GM21515 (cell line): ENCODE measurements around the gene MRPL52.

Experiments used
- ATAC-seq: cut with Tn5 transposase; IDR thresholded peaks from one replicate; pipeline ENCODE4 v1.9.1; 2021; ENCODE audit not compliant: unreplicated experiment

Gene MRPL52

DNA sequence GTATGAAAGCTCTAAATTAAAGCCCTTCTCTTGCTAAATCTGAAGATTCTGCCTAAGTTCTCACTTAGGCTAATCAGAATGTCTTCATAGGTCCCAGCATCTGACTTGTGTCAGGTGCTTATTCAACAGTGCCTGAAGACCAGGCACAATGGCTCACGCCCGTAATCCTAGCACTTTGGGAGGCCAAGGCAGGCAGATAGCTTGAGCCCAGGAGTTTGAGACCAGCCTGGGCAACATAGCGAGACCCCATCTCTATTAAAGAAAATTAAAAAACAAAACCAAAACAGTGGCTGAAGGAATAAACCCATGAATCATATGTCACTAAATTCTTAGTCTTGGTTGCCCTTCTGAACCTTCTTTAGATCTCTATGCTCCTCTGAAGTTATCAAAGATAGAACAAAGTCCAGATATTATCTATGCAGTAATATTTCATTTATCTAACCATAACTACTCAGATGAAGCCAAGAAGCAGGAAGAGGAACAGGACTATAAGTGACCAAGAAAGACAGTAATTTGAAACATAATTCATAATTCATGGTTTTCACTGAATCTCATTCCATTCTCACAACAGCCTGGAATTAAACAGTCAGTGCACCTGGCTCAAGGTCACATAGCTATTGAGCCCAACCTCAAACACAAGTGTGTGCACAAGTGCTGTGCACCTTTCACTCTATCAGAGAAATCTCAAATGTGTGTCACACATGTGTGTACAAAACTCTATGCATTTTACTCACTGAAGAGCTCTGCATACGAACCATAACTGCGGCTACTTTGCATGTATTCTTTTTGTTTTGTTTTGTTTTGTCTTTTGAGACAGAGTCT is 21.1 kb upstream of the MRPL52 start:
- no peak for ATAC-seq

DNA sequence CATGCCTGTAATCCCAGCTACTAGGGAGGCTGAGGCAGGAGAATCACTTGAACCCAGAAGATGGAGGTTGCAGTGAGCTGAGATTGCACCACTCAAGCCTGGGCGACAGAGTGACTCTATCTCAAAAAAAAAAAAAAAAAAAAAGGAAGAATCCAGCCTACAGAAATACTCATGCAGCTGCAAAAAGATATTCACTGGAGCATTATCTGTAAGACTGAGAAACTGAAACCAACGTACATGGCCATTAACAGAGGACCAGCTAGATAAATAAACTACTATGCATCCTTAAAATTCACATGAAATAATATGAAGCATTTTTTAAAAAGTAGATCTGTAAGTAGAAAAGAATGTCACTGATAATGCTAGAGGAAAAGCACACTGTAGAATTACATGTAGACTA is 18.0 kb upstream of the MRPL52 start:
- no peak for ATAC-seq

DNA sequence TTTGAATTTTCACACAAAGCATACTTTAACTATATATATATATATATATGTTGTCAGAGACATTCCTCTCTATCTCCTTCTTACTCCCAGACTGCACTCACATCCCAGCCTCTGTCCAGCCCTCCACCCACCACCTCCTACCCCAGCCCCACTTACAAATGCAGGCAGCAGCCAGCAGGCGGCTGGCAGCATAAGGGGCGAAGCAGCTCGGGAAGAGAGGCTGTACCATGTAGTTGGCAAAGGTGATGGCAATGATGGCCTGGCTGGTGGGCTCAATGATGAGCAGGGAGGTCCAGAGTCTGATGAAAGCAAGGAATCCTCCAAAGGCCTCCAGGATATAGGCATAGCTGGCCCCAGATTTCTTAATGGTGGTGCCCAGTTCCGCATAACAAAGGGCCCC is 16.9 kb upstream of the MRPL52 start:
- no peak for ATAC-seq

DNA sequence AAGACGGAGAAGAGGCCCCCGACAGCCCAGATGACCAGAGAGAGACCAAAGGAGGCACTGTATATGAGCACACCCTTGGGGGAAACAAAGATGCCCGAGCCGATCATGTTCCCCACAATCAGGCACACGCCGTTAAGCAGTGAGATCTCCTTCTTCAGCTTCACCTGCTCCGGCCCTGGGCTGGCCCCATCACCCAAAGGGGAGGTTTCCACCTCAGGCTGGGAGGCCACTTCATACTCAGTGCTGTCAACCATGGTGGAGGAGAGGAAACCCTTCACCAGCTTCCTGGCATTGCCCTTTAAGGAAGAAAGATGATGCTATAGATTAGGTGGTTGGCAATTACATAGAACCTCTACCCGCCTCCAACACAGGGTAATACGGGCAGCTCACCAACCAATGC is 16.5 kb upstream of the MRPL52 start:
- no peak for ATAC-seq

DNA sequence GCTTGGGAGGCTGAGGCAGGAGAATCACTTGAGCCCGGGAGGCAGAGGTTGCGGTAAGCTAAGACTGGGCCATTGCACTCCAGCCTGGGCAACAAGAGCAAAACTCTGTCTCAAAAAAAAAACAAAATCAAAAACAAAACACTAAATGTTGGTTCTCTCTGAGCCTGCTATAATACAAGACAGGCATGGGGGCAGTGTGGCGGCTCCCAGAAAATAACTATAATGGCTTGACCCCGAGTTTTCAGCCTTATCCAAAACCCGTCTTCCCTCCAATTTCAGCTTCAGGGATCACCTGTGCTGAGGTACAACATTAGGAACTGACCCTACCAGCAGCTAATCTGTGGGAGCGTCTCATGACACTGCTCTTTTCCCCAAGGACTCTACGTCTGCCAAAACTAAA is 15.3 kb upstream of the MRPL52 start:
- ATAC-seq: no peak

DNA sequence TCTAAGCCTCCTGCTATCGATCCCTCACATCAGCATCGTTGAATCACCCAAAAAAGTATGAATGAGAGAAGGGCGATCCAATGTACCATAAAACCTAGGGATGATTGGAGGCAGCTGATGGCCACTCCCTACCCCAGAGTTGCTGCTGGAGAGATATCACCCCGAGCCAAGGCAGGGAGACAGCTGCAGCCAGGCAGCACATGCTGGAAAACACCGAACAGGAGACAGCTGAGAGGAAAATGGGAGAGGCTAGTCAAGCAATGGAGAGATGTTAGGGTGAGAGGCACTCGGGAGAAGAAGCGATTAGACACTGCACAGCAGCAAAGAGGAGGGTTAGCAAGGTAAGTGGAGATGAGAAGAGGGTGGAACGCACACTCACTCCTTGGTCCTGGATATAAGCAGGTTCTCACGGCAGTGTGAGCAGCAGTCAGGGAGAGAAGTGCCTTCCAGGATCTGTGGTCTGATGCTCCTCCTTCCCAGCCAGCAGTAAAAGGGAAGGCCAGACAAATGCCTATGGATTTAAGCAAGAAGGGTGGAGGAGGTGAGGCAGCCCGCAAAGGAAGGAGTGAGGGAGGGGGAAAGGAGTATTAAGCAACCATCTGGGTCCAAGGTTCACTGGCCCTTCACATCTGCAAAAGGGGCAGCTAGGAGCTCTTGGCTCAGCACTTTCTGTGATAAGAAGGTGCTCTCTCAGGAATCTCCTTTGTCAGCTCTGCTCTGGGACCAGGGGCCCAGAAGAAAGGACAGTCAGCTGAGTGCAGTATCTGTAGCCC is 14.6 kb upstream of the MRPL52 start, which contains the start of gene SLC7A7:
TSS of gene SLC7A7 (minus strand) at position 495 of the 773 bp plus-strand sequence. CDS start 2,037 bp downstream, outside the sequence.
- no peak for ATAC-seq

DNA sequence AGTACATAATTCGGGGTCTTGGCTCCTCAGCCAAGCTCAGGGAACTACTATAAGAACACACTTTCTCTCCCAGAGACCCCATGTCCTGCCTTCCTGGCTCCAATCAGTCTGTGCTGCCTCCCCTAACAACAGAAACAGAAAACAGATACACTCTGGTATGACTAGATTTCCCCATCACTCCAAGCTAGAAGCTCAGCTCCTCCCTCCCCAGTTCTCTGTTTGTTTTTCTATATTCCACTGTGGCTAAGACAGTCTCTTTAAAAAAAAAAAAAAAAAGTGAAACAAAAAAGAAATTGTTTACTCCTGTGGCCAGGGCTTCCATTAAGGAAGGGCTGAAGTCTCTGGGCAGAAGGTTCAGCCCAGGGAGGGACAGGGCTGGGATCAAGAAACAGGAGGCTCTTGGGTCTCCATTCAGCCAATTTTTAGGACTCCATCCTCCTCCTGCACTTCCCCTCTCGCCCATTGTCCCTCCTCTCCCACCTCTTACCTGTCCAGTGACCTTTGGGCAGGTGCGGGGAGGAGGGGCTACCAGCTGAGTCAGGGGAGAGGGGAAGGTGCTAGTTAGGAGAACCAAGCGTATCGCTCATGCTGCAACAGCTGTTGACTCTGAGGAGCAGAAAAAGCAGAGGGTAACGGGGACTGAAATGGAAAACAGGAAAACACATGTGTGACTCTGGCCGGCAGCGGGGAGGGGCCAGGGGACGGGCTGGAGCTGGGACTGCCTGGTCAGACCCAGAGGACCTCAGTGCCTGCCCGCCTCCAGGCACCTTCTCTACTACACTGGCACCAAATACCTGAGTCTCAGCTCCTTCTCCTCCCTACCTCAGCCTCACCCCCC is 10.3 kb upstream of the MRPL52 start:
- peak; percentile 45 for ATAC-seq

DNA sequence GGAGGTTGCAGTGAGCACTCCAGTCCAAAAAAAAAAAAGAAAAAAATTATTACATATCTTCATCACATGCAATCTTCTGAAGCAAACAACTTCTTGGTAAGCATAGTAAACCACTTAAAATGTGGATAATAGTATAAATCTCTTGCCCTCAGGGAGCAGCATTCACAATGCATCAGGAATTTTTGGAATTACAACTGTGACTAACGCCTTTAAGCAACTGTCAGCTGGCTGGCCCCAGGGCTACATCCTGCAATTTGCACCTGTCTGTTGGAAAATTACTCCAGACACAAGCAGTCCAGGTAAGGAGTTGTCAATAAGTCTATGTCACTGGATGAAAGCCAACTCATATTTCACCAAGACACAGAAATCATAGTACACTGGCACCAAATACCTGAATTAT is 9.0 kb upstream of the MRPL52 start:
- no peak for ATAC-seq

DNA sequence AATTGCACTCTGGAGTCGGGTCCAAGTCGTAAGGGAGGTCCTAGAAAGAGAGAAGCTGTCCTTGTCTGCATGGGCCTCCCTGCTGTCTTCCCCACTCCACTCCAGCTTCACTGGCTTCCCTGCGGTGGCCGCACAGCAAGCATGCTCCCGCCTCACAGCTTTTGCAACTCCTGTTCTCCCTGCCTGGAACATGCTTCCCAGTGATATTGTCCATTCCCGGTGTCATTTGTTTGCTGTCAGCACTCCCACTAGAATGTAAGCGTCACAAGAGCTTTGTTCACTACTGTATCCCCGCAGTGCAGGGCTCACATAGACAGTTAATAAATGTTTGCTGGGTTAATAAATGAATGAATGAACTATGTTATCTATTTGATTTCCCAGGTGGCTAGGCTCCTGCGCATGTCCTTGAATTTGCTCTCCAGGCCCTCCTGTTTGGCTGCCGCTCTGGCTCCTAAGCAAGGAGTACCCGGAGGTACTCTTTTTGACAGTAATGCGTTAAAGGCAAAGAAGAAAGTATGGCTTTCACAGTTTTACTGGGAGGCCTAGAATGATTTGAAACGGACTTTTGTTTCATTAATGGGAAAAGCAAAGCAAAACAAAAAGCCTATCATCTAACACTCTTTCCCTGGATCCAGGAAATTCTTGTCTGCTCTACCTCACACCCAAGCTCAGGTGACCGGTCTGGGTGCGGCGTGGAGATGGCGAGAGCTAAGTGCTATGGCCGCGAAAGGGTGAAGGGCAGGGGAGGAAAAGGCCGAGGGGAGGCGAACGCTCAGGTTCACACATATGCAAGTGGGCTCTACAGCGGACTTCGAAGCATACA is 8.3 kb upstream of the MRPL52 start:
- ATAC-seq: no peak

DNA sequence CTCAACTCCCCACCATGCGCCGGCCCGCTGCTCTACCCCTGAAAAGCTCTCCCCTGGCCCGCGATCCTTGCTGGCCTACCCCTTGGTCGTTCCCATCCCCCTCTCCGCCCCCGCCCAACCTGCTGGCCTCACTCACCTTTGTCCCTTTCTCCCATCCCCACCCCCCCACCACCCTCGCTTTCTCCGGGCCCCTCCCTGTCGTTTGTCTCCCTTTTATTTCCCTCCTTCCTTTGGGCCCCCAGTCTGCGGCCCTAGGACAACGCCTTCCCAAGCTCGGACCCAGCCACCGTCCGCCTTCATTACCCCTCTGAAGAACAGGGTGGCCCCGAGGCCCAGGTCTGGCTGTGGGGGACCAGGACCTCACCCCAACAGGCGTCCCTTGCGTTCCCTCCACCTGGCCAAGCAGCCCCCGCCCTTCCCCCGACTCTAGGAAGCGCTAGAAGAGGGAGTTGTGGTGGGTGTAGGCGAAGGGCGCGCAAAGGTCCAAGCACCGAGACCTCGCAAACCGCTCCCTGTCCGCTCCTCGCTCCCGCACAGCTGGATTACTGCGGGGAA is 7.6 kb upstream of the MRPL52 start:
- no peak for ATAC-seq

DNA sequence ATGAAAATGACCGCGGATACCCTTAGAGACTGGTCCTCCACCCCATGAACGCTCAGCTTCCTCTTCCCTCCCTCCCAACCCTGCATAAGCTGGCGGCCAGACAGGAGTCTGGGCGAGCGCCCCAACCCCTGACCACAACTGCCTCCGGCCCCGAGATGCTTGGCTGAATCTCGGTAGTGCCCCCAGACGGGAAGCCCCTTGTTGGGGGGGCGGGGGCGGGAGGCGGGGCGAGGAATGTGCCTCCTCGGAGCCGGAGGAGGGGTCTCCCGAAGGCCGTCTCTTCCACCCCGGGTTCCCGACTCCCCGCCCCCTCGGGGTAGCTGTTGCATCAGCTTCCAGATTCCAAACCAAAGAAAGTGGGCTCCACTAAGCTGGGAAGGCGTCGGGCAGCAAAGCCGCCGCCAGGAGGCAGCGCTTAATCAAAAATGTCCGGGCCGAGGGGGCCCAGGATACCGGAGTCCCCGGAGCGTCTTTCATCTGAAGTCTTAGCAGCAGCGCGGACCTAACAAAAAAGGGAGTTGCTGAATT is 7.1 kb upstream of the MRPL52 start:
- ATAC-seq: peak; percentile 46

DNA sequence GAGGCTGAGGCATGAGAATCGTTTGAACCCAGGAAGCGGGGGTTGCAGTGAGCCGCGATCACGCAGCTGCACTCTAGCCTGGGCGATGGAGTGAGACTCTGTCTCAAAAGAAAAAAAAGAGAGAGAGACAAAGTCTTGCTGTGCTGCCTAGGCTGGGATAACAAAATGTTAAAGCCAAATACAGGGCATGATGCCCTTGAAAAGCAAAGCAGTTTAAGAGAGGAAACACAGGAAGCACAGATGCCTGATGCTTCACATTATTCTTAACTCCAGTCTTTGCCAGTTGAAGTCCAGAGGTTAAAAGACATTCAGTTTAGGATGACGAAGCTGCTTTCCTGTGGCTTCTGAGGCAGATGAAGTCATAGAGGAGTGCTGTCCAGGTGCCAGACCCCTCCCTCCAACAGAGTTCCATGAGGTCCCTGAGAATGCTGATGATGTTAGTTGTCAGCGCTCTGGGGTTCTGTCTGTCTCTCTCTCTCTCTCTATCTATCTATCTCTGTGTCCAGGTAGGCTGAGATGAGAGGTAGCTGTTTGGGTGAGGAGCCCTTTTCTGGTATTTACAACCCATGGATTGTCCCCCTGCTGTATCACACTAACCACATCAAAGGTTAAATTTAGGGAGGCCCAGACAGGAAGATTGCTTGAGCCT is 4.9 kb upstream of the MRPL52 start:
- ATAC-seq: no peak

DNA sequence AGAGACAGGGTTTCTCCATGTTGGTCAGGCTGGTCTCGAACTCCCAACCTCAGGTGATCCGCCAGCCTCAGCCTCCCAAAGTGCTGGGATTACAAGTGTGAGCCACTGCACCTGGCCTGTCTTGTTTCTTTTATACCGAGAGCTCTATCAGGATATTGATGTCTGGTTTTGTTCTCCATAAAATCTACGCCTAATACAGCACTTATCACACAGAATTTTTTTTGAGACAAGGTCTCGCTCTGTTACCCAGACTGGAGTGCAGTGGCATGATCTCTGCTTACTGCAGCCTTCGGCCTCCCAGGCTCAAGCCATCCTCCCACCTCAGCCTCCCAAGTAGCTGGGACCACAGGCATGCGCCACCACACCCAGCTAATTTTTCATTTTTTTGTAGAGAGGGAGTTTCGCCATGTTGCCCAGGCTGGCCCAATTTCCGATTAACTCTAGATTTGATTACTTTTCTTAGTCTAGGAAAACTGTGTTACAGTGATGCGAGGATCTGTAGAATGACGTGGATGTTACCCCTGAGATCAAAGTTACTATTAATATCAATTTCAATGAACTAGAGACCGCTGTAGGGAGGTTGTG is 519 bp upstream of the MRPL52 start:
- peak; percentile 5 for ATAC-seq

DNA sequence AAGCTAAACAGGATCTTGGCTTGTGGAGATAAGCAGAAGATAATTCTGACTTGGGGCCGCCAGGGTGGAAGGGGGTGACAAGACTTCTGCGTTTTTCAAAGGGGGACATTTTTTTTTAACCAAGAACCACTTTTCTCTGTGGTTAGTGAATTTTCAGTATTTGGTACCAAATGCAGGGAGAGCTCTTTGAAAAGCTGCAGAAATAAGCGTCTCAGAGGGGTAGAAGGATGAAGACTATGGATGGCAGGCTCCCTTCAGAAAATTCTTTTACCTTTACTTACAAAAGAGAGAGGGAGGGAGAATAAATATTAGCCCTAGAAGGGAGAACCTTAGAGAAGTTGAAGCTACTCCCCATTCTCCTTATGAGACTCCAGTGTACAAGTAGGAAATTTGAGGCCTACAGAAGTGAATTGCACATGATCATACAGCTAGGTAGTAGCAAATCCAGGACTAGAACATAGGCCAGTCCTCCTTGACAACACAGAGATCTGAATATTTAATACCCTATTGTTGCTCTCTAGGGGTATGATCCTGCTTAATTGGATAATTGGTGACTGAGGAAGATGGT is 840 bp downstream of the MRPL52 start:
- peak; percentile 8 for ATAC-seq

DNA sequence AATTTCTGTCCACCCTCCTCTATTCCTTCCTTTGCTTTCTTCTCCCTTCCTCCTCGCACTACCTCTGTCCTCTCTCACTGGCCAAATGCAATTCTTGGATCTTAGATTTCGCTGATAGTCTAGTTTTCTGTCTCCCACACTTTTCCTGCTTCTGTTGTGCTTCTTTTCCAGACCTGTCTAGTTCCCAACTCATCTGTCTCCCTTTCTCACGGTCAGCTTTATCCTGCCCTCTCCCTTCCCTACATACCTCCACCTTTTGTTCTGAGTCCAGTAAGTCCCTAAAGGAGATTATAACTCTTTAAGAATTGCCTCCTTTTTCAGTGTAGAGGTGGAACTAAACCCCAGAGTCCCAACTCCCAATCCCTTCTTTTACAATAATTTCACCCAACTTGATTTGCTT is 5.8 kb downstream of the MRPL52 start:
- no peak for ATAC-seq

DNA sequence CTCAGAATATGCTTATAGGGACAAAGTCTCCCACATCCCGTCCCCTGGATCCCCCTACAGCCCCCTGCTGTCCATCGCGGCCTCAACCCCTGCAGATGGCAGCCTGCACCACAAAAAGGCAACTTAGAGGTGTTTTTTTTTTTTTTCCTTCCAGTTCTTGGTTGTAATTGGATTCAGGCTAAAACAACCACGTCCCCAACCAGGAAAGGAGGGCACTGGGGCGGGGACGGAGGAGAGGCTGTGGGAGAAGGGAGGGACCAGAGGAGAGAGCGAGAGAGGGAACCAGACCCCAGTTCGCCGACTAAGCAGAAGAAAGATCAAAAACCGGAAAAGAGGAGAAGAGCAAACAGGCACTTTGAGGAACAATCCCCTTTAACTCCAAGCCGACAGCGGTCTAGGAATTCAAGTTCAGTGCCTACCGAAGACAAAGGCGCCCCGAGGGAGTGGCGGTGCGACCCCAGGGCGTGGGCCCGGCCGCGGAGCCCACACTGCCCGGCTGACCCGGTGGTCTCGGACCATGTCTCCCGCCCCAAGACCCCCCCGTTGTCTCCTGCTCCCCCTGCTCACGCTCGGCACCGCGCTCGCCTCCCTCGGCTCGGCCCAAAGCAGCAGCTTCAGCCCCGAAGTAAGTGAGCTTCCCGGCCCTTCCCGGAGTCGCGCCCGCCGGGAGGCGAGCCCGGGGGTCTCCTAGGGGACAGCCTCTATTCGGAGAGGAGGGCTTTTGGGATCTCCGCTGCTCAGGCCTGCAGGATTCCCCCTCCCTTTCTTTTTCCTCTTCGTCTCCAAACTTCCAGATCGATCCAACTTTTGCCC is 6.8 kb downstream of the MRPL52 start, which contains the start of gene MMP14:
TSS of gene MMP14 (plus strand) at position 285 of the 813 bp plus-strand sequence. CDS start at position 518, 233 bp downstream.
- no peak for ATAC-seq

DNA sequence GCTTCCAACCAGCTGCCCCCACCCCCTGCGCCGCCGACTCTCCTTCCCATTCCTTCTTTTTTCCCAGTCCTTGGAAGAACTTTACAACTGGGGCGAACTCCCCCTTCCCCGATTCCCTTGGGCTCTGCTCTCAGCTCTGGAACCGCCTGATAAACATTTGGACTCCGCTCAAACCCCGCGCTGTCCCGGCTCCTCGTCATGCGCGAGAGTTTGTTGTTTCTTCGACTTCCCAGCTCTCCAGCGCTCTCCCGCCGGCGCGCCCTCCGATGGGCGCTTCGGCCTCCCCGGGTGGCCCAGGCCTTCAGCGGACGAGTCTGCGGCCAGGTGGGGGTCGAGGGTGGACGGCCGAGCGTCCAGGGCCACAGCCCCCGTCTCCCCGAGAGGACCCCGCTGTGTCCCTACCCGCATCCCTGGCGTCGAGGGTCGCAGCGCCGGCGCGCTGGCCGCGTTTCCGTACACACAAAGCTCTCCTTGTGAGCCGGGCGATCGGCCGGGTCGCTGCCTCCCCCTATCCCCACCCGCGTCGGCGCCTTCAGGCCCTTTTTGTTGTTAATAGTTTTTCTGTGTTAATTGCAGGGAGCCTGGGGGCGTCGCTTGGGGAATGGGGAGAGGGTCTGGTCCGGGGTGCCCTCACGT is 7.5 kb downstream of the MRPL52 start:
- no peak for ATAC-seq
